H9 (cell line): Measurements from ENCODE around the gene C6orf47. TPM values are rescaled to one million over a fixed set of nuclear protein-coding genes. Genes with fewer than 3 reads are reported as not detected.

Experiments used
- DNase-seq: peaks from one replicate; pipeline ENCODE4 v3.0.0-alpha.2; 2017
- H2AFZ ChIP-seq: one replicate; pipeline ENCODE4 v1.6.1; 2013; ENCODE audit warnings: mild to moderate bottlenecking, low read length, control low read depth, moderate library complexity
- H2AK5ac ChIP-seq: 2 replicates; pipeline ENCODE4 v1.6.1; 2013; ENCODE audit warnings: low read length, control low read depth, mixed read lengths; ENCODE audit not compliant: insufficient read length
- H2BK120ac ChIP-seq: one replicate; pipeline ENCODE4 v1.6.1; 2013; ENCODE audit warnings: low read depth, mild to moderate bottlenecking, low read length, control low read depth, inconsistent platforms; ENCODE audit not compliant: poor library complexity, severe bottlenecking
- H2BK12ac ChIP-seq: 2 replicates; pipeline ENCODE4 v1.6.1; 2013; ENCODE audit warnings: low read length, control low read depth, mixed read lengths, low read depth; ENCODE audit not compliant: insufficient read length
- H2BK15ac ChIP-seq: 2 replicates; pipeline ENCODE4 v1.6.1; 2013; ENCODE audit warnings: low read depth, low read length, control low read depth
- H2BK20ac ChIP-seq: one replicate; pipeline ENCODE4 v1.6.1; 2013; ENCODE audit warnings: low read depth, mild to moderate bottlenecking, low read length, control low read depth, inconsistent platforms; ENCODE audit not compliant: poor library complexity, severe bottlenecking
- H2BK5ac ChIP-seq: 2 replicates; pipeline ENCODE4 v1.6.1; 2013; ENCODE audit warnings: low read length, control low read depth, mixed read lengths; ENCODE audit not compliant: insufficient read length
- H3K14ac ChIP-seq: 2 replicates; pipeline ENCODE4 v1.6.1; 2013; ENCODE audit warnings: low read length, control low read depth; ENCODE audit not compliant: insufficient read depth
- H3K18ac ChIP-seq: 2 replicates; pipeline ENCODE4 v1.6.1; 2013; ENCODE audit warnings: low read depth, mild to moderate bottlenecking, mixed read lengths, low read length, control low read depth; ENCODE audit not compliant: insufficient read length
- H3K23ac ChIP-seq: 2 replicates; pipeline ENCODE4 v1.6.1; 2013; ENCODE audit warnings: low read length, control low read depth, mixed read lengths, low read depth; ENCODE audit not compliant: insufficient read length
- H3K23me2 ChIP-seq: 2 replicates; pipeline ENCODE4 v1.6.1; 2013; ENCODE audit warnings: low read depth, mild to moderate bottlenecking, mixed read lengths, low read length, control low read depth; ENCODE audit not compliant: insufficient read length, poor library complexity, severe bottlenecking
- H3K27ac ChIP-seq: 2 replicates; pipeline ENCODE4 v1.5.1; 2013; ENCODE audit warnings: low read length, control low read depth, mixed read lengths, low read depth; ENCODE audit not compliant: insufficient read length
- H3K27me3 ChIP-seq: 2 replicates; pipeline ENCODE4 v1.6.1; 2013; ENCODE audit warnings: low read length, control low read depth, inconsistent platforms; ENCODE audit not compliant: insufficient read depth
- H3K4ac ChIP-seq: 2 replicates; pipeline ENCODE4 v1.6.1; 2013; ENCODE audit warnings: low read depth, mild to moderate bottlenecking, control low read depth, inconsistent platforms, low read length, moderate library complexity
- H3K4me1 ChIP-seq: 2 replicates; pipeline ENCODE4 v1.6.1; 2013; ENCODE audit warnings: low read length, control low read depth, inconsistent platforms; ENCODE audit not compliant: insufficient read depth
- H3K4me2 ChIP-seq: 2 replicates; pipeline ENCODE4 v1.6.1; 2013; ENCODE audit warnings: low read length, control low read depth, mixed read lengths; ENCODE audit not compliant: insufficient read length, insufficient read depth
- H3K56ac ChIP-seq: 2 replicates; pipeline ENCODE4 v1.6.1; 2013; ENCODE audit warnings: low read depth, mild to moderate bottlenecking, mixed read lengths, low read length, control low read depth; ENCODE audit not compliant: insufficient read length
- H3K79me1 ChIP-seq: 2 replicates; pipeline ENCODE4 v1.6.1; 2013; ENCODE audit warnings: low read depth, mild to moderate bottlenecking, moderate library complexity, low read length, control low read depth, inconsistent platforms; ENCODE audit not compliant: insufficient read depth, poor library complexity, severe bottlenecking
- H3K79me2 ChIP-seq: 2 replicates; pipeline ENCODE4 v1.6.1; 2013; ENCODE audit warnings: low read length, control low read depth, inconsistent platforms; ENCODE audit not compliant: insufficient read depth
- H3K9ac ChIP-seq: 2 replicates; pipeline ENCODE4 v1.6.1; 2013; ENCODE audit warnings: low read length, control low read depth, mixed read lengths; ENCODE audit not compliant: insufficient read length; ENCODE audit errors: extremely low read depth
- H3K9me3 ChIP-seq: one replicate; pipeline ENCODE4 v1.6.1; 2013; ENCODE audit warnings: low read depth, low read length, inconsistent platforms; ENCODE audit not compliant: control insufficient read depth
- H3T11ph ChIP-seq: one replicate; pipeline ENCODE4 v1.6.1; 2013; ENCODE audit warnings: mild to moderate bottlenecking, low read length, control low read depth, inconsistent platforms
- H4K20me1 ChIP-seq: one replicate; pipeline ENCODE4 v1.6.1; 2013; ENCODE audit not compliant: control insufficient read depth, insufficient read length, insufficient read depth
- H4K5ac ChIP-seq: 2 replicates; pipeline ENCODE4 v1.6.1; 2013; ENCODE audit warnings: low read depth, mild to moderate bottlenecking, mixed read lengths, low read length, control low read depth; ENCODE audit not compliant: insufficient read length
- H4K8ac ChIP-seq: replicated peaks from 2 replicates; pipeline ENCODE4 v1.6.1; 2013; ENCODE audit warnings: low read length, control low read depth, mixed read lengths, low read depth; ENCODE audit not compliant: insufficient read length
- H4K91ac ChIP-seq: 2 replicates; pipeline ENCODE4 v1.6.1; 2013; ENCODE audit warnings: low read depth, mild to moderate bottlenecking, moderate library complexity, mixed read lengths, low read length, control low read depth; ENCODE audit not compliant: insufficient read length
- H3K27ac Mint-ChIP-seq, 3 experiments: 2 replicates in 2 of 3; 3 replicates in 1 of 3; pipeline ENCODE4 v1.8.0; 2020 to 2021; ENCODE audit warnings: mixed read lengths in 3 of 3, mild to moderate bottlenecking in 1 of 3, moderate library complexity in 1 of 3
- H3K27me3 Mint-ChIP-seq: 2 replicates; pipeline ENCODE4 v1.8.0; 2021; ENCODE audit warnings: low read depth, mild to moderate bottlenecking, moderate library complexity, mixed read lengths
- H3K36me3 Mint-ChIP-seq, 3 experiments: 2 replicates in 2 of 3; 3 replicates in 1 of 3; pipeline ENCODE4 v1.8.0; 2020 to 2021; ENCODE audit warnings: low read depth in 3 of 3, mixed read lengths in 3 of 3; ENCODE audit not compliant: insufficient read depth in 1 of 3
- H3K4me1 Mint-ChIP-seq, 2 experiments: 2 replicates each; pipeline ENCODE4 v1.8.0; 2020; ENCODE audit warnings: mixed read lengths in 2 of 2
- H3K4me3 Mint-ChIP-seq, 2 experiments: 2 replicates in 1 of 2; 3 replicates in 1 of 2; pipeline ENCODE4 v1.8.0; 2020 to 2021; ENCODE audit warnings: mild to moderate bottlenecking in 2 of 2, mixed read lengths in 2 of 2, moderate library complexity in 1 of 2
- H3K9me3 Mint-ChIP-seq, 2 experiments: 2 replicates in 1 of 2; 3 replicates in 1 of 2; pipeline ENCODE4 v1.8.0; 2020; ENCODE audit warnings: mild to moderate bottlenecking in 2 of 2, mixed read lengths in 2 of 2, moderate library complexity in 1 of 2
- CTCF ChIP-seq: fragments of 200-600 bp; sonication (generic); conservative IDR thresholded peaks from 3 replicates; pipeline ENCODE4 v1.8.0; 2021; ENCODE audit warnings: antibody characterized with exemption, mild to moderate bottlenecking
- WGBS: extraction: QIAGEN DNeasy Blood & Tissue Kit; methylation state at CpG from one replicate; pipeline ENCODE4 v1.1.7; 2013; ENCODE audit warnings: missing lambda C conversion rate, low lambda C conversion rate, mixed read lengths; ENCODE audit not compliant: insufficient read length; ENCODE audit errors: extremely low coverage; 5-methylcytosine and 5-hydroxymethylcytosine counted together
- total RNA-seq: library from RNA; stranded (reverse); gene quantifications from 2 replicates; pipeline ENCODE4 v1.2.1, GENCODE V29; 2021

Gene C6orf47
- total RNA-seq, 1 experiment from 2014 or later: 19.0 TPM

- DNase-seq: no peak
- H3K36me3 Mint-ChIP-seq: peaks cover 14 to 67% (median 46%) of the 10 kb centered on the region in 3 experiments; a peak in 6 of 7 replicates
- Histone ChIP-seq H3K9ac (no peak overlapping the region), H2BK120ac (no peak overlapping the region), H4K5ac (no peak overlapping the region), H3K27ac (no peak overlapping the region), H2BK20ac (no peak overlapping the region), H3K4ac (no peak overlapping the region), H4K8ac (no peak overlapping the region), H2AFZ (no peak overlapping the region), H3K9me3 (no peaks in the 10 kb centered on the region), H2AK5ac (no peak overlapping the region), H3K14ac (no peak overlapping the region), H2BK5ac (no peak overlapping the region), H3K79me2 (no peaks in the 10 kb centered on the region), H4K20me1 (no peaks in the 10 kb centered on the region), H3K23ac (no peak overlapping the region), H2BK12ac (no peak overlapping the region), H3K4me2 (no peak overlapping the region), H3K23me2 (no peaks in the 10 kb centered on the region), H2BK15ac (no peak overlapping the region), H3T11ph (no peak overlapping the region), H3K18ac (no peak overlapping the region), H4K91ac (no peak overlapping the region), H3K56ac (no peak overlapping the region), H3K27me3 (no peaks in the 10 kb centered on the region), H3K4me1 (no peaks in the 10 kb centered on the region), H3K79me1 (no peaks in the 10 kb centered on the region)
- no peaks in the 10 kb centered on the region for H3K27me3 Mint-ChIP-seq
- no peak for TF ChIP-seq CTCF
- H3K4me3 Mint-ChIP-seq: no peak overlapping the region
- peaks cover 5 to 10% of the 10 kb centered on the region in 2 experiments; a peak in 3 of 4 replicates for H3K4me1 Mint-ChIP-seq
- no peaks in the 10 kb centered on the region; a peak in 1 of 5 replicates for H3K9me3 Mint-ChIP-seq
- H3K27ac Mint-ChIP-seq: peak overlapping the region in 1 of 3 experiments; percentile 24; a peak in 2 of 7 replicates
- WGBS: no CpG with 5 or more reads among the region's 10 CpGs
Measured at GRCh38 chr6:31690231-31691077, 29.9 kb upstream of the C6orf47 start.
